NCI-H2227 treated with DMSO at 0.1 percent for 48 hours (cell line): ENCODE measurements around the gene TMEM156.
"Not testable (repeated sequence)": the region's sequence is repeated elsewhere in the genome, so short reads cannot be mapped to it uniquely, and the experiment has no call there.

Experiments
- DNase-seq: peaks from one replicate; lab custom pipeline; 2025; lab: John Stamatoyannopoulos, UW

Gene TMEM156

GRCh38 chr4:38990241-38990640 is 42.0 kb downstream of the TMEM156 start:
- DNase-seq = no peak

GRCh38 chr4:38989487-38989886 is 42.7 kb downstream of the TMEM156 start:
- DNase-seq = no peak

- DNase-seq = not testable (repeated sequence)
These were observed 43.9 kb downstream of the TMEM156 start for GRCh38 chr4:38988353-38988752.

GRCh38 chr4:38987491-38987890 is 44.7 kb downstream of the TMEM156 start:
- no peak for DNase-seq

- DNase-seq = peak; percentile 4
These were observed 46.7 kb downstream of the TMEM156 start for GRCh38 chr4:38985410-38986100.

GRCh38 chr4:38983787-38984598 is 48.2 kb downstream of the TMEM156 start:
- DNase-seq = no peak

- DNase-seq = no peak
These were observed 48.9 kb downstream of the TMEM156 start for GRCh38 chr4:38983291-38983690.

GRCh38 chr4:38982361-38983095 is 49.7 kb downstream of the TMEM156 start:
- no peak for DNase-seq

GRCh38 chr4:38980903-38981676 is 51.1 kb downstream of the TMEM156 start:
- no peak for DNase-seq

- DNase-seq = no peak
These were observed 52.5 kb downstream of the TMEM156 start for GRCh38 chr4:38979511-38980230.

- no peak for DNase-seq
These were observed 53.1 kb downstream of the TMEM156 start for GRCh38 chr4:38979081-38979480.

- DNase-seq = no peak
These were observed 55.9 kb downstream of the TMEM156 start for GRCh38 chr4:38976308-38976707.

- no peak for DNase-seq
These were observed 63.5 kb downstream of the TMEM156 start for GRCh38 chr4:38968668-38969067.

- DNase-seq = no peak
These were observed 64.7 kb downstream of the TMEM156 start for GRCh38 chr4:38967260-38968095.

GRCh38 chr4:38965866-38966265 is 66.3 kb downstream of the TMEM156 start:
- no peak for DNase-seq

- DNase-seq = no peak
These were observed 67.0 kb downstream of the TMEM156 start for GRCh38 chr4:38964942-38965775.

- not testable (repeated sequence) for DNase-seq
These were observed 73.0 kb downstream of the TMEM156 start for GRCh38 chr4:38959248-38959647.

GRCh38 chr4:38958453-38959190 is 73.6 kb downstream of the TMEM156 start:
- DNase-seq = no peak

- no peak for DNase-seq
These were observed 74.3 kb downstream of the TMEM156 start for GRCh38 chr4:38957893-38958292.
